Cerebellar cortex (tissue), 1 donor: ENCODE results near the gene TUBA4A.
A peak's percentile ranks its signal among the peaks of the same experiment; 100 is the strongest.
"Not testable (repeated sequence)": the region's sequence is repeated elsewhere in the genome, so short reads cannot be mapped to it uniquely, and the experiment has no call there.

Experiments
- DNase-seq: peaks from one replicate; pipeline ENCODE4 v3.0.0-alpha.2; 2015; ENCODE audit warnings: low spot score

TUBA4A gene

DNA sequence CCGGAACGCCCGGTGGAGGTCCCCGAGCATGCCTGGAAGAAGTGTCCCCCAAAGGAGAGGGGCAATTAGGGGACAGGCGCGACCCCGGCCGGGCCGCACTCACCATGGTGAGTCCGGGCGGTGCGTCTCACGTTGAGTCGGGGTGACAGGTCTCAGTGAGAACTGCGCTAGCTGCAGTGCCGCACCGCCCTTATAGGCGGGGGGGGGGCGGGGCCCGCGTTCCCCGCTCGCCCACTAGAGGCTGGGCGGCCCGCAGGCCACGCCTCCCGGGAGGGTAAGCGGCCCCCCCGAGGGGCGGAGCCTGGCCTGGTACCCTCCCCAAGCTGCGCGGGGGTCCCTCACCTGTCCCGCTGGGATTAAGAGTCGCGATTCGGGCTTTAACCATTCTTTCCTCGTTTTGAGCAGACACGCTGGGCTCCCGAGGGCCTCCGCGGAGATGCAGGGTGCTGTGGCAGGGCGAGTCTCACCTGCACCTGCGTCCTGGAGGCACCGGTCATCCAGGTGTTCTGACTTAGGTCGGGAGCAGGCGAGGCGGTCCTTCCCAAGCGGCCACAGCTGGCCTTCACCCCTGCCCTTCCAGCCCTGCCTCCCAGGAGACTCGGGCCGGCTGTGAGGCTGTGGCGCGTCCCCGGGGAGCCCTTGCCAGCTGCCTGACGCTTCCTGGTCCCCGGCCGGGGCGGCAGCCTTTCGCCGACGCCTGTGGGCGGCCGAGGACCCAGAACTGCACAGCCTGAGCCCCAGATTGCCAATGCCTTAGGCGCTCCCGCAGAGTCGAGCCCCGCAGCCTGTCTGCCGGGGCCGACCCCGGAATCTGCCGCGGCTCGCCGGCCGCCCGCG lies at the start of gene TUBA4A:
Gene TUBA4A, minus strand, starts transcription at position 166 of the 837 bp plus-strand sequence. Its CDS starts 60 bp downstream, at position 106.
- peak; percentile 85 for DNase-seq

DNA sequence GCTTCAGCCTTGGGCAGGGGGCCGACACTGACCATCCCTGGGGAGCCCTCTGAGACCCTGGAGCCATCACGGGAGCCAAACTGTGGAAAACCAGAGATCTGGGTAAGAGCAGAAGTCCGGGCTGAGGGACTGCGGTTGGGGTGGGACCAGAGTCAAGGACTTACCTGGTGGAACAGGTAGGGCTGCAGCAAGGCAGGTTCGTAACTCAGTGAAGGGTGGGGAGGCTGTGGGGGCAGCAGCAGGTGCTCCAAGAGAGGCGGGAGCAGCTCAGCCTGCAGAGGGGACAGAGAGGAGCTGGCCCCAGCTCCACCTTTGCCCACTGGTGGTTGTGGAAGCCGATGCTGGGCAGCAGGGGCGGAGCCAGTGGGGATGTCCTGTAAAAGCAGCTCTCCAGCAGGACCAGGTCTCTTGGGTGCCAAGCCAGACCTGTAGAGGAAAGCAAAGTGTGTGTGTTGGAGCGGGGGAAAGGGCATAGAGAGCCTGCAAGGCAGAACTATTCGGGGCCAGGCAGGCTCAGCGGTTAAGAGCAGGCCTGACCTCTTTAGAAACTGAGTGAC lies 48.8 kb upstream of the TUBA4A start:
- no peak for DNase-seq

DNA sequence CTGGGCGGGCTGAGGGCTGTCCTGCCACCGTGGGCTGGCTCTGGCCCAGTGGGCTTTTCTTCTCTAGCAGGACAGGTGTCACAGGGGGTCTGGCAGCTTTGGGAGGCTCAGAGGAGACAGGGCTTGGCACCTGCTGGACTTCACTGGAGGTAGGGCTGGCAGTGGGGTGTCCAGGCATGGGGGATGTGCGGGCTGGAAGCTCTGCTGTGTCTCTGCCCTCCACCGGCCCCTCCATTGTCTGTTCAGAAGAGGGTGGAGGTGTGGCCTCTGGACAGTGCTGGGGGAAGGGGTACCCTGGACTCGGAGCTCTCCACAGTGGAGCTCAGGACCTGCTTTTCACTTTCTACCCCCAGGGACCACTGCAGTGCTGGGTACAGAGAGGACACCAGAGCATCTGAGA lies 46.3 kb upstream of the TUBA4A start:
- DNase-seq = no peak

DNA sequence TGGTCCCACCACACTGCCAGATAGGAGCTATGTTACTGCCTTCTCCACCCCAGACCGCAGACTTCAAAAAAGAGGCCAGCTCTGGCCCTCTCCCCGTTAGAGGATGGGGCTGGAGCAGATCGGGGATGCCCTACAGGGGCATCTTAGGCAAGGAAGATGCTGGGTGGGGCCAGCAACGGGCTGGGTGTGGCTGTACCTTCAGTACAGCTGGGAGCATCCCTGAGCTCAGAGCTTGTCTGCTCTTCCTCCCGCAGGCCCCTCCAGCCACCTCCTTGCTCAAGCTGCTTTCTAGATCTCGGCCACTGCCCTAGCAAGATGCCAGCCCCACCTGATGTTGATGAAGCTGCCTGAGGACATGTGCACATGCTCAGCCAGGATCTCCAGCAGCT lies 45.6 kb upstream of the TUBA4A start:
- no peak for DNase-seq

DNA sequence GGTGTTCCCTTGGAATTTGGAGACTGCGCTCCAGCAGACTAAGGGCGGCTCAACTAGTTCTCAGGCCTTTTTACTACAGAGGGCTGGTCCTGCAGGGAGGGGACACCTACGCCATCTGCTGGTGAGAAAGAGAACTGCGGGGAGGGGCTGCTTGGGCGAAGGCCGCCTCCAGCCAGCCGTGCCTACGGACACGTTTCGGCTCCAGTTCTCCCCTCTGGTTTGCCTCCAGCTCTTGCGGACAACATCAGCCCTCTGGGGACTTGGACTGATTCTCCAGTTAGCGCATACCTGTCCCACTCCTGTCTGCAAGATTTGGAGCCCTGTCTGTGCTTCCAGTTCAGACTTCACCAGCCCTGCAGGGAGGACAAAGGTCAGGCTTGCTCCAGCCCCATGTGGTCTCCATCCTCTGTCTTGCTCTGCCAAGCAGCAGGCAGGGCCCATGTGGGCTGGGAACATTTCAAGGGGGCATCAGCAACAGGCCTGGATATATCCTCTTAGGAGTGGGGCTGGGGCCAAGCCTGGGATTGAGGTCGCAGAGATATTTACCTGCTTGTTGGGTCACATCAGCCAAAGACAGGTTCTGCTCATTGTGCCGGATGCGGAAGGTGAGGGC lies 45.1 kb upstream of the TUBA4A start:
- peak; percentile 84 for DNase-seq

DNA sequence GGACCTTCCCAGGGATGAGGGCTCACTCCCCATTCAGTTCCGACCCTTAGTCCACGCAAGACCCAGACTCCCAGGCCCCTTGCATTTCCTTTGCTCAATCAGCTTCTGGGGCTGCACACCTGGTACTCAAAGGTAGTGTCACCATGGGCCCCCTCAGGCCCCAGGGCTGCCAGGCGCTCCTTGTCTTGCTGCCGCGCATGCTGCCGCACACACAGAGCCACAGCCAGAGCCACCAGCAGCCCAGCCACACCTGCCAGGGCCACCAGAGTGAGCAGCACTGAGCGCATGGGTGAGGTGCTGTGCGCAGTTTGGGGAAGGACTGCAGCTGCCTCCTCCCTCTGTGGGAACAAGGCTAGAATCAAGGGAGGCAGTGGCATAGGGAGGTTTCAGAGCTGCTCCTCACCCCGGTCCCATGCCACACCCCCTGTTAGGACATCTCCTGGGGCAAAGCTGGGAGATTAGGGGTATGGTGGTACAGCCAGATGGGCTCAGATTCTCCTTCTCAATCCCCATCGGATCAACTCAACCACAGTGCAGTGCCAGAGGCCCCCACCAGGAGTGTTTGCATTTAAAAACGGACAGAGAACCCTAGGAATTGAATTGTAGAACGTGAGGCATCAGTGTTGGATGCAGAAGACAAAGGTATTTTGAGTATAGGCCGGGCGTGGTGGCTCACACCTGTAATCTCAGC lies 44.2 kb upstream of the TUBA4A start:
- no peak for DNase-seq

DNA sequence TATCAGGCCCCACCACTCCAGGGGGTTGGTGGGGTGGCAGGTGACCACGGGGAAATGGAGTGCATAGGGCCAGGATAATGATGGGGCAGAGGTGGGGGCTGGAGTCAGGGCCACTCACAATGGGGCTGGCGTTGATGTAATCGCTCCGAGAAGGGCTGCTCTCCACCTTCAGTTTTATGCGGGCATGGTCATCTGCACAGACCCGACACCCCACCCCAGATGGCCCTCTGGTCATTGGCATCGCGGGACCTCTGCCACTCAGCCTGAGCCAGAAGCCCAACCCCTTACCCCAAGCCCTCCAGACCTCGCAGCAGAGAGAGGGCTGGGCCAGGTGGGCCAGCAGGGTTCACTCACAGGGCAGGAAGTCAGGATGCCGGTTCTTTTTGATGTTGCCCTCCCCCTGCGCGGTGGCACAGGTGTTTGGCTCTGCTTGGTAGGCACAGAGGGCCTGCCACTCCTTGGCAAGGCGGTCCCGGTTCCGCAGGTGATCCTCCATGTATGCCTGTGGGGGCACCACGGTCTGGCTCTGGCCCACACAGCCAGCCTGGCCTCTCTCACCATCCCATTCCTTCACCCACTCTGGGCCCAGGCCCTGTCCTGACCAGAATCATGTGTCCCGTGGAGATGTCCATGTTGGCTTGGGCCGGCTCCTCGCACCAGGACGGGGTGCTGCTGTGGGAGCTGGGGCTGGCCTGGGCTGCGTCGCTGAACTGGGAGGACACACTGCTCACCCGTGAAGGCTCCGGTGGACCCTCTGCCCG lies 43.1 kb upstream of the TUBA4A start:
- no peak for DNase-seq

DNA sequence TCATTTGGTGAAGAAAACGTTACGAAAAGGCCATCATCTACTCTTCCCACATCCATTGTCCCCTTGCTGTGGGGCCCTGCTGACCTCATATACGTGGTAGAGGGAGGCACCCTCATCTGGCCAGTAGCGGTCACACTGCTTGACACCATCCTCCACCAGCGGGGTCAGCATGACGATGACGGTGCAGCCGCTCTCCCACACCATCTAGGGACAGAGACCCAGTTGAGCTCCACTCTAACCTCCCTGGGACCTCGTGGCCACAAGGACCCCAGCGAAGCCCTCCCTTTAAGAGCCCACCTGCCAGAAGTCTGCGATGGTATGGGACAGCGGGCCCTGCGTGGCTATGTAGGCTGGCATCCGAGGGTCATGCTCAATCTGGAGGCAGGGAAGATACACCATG lies 42.4 kb upstream of the TUBA4A start:
- no peak for DNase-seq

DNA sequence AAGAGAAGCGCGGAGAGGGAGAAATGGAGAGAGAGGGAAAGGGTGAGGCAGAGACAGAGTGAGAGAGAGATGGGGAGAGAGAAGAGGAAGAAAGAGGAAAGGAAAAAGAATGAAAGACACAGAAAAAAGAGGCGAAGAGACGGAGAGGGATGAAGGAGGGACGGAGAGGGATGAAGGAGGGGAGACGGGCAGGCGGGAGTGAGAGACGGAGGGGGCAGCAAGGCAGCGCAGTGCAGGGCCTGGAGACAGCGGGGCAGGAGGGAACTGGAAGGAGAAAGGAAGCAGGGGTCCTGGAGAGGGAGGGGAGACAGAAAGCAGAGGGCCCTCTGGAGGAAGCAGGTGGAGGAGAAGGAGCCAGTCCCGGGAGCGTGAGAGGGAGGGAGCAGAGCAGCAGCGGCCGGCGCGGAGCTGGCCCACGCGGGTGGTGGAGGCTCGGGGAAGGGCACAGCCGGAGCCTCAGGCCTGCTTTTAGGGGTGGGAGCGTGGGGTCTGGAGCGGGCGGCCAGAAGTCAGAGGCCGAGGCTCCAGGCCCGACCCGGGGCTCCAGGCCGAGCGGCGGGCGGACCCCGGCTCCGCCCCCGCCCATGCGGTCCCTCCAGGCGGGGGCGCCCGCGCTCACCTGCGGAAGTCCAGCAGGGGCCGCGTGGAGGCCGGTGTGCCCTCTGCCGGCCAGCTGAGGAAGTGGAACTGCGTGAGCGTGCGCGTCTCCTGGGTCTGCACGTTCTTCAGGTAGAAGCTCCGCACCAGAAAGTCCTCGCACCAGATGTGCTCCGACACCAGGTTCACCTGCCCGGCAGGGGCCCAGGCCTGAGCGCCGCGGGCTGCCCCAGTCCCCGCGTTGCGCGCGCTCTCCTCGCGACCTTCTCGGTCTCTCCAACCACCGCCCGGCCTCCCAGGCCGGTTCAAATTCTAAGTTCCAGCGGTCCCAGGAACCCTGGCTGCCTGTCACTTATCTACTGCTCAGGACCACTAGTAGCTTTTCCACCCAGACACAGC lies 40.9 kb upstream of the TUBA4A start:
- peak; percentile 82 for DNase-seq

DNA sequence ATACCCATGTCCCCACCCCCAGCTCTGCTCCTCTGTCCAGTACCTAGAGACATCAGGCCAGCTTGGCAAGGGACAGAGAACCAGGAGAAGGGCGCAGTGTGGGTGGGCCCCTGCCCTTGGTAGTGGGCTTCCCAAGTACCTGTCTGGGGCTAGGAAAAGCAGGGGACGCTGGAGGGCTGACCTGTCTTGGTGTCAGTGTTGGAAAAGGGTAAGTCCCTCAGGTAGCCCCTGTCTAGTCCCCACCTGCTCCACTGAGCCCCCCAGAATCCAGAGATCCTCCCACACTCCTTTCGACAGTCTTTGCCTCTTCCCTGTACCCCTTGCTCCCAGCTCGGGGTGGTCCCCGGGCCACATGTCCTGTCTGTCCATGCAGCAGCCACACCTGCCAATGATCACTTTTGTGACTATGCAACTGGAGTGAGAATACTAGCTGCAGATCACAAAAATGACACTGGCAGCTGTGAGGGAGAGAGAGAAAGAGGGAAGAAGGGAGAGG lies 40.1 kb upstream of the TUBA4A start:
- no peak for DNase-seq

DNA sequence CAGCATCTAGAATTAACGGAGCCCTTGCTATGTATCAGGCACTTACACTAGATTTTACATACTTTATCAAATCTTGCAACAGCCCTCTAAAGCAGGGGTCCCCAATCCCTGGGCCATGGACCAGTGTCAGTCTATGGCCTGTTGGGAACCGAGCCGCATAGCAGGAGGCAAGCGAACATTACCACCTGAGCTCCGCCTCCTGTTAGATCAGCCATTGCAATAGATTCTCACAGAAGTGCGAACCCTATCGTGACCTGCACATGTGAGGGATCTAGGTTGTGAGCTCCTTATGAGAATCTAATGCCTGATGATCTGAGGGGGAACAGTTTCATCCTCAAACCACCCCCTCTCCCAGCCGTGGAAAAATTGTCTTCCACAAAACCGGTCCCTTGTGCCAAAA lies 38.9 kb upstream of the TUBA4A start:
- no peak for DNase-seq

DNA sequence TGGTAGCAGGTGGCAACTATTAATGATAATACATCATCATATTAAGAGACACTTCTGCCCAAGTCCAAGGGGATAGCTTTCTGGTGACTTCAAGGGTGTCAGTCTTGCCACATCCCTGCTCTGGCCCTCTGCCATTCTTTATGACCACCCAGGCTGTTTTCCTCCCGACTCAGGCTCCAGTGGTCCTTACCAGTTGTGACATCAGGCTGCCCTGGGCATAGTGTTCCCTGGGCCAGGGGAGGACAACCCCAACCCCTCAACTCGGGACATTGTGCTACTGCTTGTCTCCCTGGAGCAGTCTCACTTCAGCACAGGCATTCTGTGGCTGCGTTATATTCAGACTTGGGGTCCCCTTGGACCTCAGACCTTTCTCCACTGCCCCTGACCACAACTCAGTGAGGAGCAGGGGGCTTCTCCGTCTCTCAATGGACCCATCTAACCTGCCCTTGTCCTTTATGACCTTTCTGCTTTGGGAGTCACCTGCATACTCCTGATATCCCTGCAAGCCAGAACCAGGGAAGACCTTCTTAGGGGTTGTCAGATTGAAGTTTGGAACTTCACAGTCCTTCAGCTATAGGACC lies 38.3 kb upstream of the TUBA4A start:
- no peak for DNase-seq

DNA sequence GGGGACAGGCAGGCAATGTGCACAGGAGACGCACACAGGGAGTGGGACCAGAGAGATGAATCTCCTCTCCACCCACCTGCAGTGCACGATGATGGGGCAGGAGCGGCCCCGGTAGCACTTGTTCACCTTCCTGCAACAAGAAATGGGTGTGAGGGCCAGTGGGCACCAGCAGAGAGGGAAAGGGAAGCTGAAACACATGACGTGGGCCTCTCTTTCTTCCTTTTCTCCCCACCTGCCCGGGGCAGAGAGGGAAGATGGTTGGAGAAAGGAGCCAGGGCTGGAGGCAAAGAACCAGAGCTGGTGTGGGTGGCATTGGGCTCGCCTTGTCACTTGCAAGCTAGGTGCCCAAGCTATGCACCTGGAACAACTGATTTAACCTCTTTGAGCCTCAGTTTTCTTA lies 37.7 kb upstream of the TUBA4A start:
- no peak for DNase-seq

DNA sequence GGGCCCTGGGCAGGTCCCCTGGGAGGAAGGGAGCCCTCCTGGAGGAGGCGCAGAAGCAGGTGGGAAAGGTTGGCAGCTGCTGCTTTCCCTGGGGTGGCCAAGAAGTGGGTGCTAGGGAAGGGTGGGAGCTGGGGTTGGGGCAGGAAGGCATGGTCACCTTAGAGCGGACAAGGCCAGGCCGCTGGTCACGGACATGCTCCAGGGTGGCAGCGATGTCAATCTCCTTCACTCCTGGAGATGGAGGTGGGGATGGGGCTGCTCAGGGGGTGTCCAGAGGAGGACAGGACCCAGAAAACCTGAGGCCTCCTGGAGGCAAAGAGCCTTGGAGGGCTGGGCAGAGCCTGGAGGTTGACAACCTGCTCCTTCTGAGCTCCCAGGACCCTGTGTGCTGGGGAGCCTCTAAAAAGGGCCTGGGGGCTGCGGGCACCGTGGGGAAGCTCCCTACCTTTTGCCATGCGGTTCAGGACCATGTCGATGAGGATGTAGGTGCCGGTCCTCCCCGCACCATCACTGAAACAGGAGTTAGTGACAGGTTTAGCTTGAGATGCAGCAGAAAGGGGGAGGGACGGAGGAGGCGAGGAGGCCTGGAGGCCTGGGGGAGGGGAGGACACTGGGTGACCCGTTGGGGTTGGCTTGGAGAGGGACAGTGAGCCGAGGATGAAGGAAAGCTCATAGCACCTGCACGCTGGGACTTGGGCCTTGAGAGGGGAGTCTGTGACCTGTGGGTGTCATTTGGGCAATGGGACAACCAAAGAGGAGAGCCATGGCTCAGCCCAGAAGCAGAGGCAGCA lies 36.9 kb upstream of the TUBA4A start:
- DNase-seq = no peak

DNA sequence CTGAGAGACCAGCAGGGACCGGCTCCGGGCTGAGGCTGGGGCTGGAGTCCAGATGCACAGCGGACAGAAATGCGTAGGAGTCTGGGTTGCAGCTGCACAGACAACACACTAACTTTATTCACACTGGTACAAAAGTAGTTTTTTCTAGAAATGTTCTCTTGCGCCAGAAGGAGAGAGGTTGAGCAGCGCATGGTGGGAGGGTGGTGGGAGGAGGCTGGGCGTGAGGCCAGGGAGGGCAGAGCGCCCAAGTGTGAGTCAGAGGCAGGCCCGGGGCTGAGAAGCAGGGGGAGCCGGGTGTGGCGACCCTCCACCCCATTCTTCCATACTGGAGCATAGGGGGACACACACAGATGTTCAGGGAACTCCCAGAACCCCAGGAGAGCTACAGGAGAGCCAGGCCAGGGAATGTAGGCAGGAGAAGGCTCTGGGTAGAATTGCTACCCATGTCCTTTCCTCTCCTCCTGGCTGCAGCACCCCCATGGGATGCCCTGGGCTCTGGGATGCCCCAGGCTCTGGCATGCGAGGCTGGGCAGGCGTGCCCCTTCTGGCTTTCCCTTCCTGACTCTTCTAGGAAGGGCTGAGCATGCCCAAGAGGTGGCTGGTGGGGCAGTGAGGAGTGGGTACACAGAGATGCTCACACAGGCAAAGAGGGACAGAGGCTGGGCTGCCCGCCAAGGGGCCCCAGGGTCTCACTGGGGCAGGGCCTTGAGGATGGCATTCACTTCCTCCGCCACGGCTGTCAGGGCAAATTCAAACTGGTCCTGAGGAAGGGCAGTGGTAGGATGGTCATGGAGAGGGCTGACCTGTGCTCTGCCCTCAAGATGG lies 36.0 kb upstream of the TUBA4A start:
- DNase-seq = no peak

DNA sequence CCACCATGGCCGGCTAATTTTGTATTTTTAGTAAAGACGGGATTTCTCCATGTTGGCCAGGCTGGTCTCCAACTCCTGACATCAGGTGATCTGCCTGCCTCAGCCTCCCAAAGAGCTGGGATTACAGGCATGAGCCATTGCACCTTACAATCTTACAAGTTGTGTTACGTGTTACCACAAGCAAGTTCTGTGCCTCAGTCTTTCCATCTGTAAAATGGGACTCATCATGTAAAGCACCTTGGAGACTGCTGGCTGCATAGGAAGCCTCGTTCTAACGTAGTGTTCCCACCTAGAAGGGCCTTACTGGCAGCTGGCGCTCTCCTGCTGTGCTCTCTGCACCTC lies 35.4 kb upstream of the TUBA4A start:
- no peak for DNase-seq

DNA sequence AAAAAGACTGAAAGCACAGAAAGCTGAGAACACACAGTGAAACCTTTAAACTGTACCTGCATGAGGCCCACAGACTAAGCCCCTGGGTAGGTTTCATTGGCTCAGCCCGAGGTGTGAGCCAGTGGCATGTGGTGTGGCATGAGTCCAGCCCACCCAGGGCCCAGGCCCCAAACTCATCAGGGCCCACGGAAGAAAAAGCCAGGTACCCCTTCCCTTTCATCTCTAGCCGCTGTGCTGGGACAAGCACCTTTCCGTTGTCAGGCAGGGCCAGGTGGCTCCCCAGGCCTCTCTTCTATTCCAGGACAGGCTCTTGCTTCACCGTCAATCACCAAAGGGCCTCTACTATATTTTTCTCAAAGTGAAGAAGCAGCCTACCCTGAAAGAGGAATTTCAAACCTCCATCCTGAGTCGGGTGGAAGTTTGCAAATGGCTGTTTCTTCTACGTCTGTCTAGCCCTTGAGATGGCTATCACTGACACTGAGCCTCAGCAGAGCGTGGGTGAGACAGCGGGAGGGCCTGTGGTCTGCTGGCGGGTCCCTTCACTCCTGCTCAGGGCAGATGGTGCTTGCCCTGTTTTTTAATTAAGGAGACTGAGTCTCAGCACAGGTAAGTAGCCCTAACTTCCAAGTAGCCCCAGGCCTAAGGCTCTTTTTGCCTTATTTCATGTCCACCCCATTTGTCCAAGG lies 34.0 kb upstream of the TUBA4A start:
- DNase-seq = no peak

DNA sequence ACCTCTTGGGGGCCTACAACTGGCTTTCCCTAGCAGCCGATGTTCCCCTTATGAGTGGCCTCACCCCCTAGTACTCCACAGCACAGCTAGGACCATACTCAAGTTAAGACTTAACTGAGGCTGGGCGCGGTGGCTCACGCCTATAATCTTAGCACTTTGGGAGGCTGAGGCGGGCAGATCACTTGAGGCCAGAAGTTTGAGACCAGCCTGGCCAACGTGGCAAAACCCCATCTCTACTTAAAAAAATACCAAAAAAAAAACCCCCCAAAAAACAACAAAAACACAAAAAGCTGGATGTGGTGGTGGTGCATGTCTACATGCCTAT lies 33.4 kb upstream of the TUBA4A start:
- not testable (repeated sequence) for DNase-seq
